Neutrophil (primary cell): ENCODE data around the gene FAM227B.

Source experiments
- H3K27ac ChIP-seq: fragments of 200-600 bp; sonication (generic); 2 replicates; pipeline ENCODE4 v1.5.1; 2016; ENCODE audit warnings: mild to moderate bottlenecking, moderate library complexity
- H3K27me3 ChIP-seq: fragments of 200-600 bp; sonication (generic); 2 replicates; pipeline ENCODE4 v1.6.0; 2016; ENCODE audit warnings: mild to moderate bottlenecking
- H3K36me3 ChIP-seq: fragments of 200-600 bp; sonication (generic); 2 replicates; pipeline ENCODE4 v1.5.1; 2017
- H3K4me1 ChIP-seq, 2 experiments: fragments of 200-600 bp in 1 of 2; sonication (generic) in 1 of 2; 1 replicate in 1 of 2; 2 replicates in 1 of 2; pipeline versions ENCODE4 v1.5.1 to v1.6.1; 2013 to 2016; ENCODE audit warnings: low read depth in 1 of 2, low read length in 1 of 2, mild to moderate bottlenecking in 1 of 2, moderate library complexity in 1 of 2; ENCODE audit not compliant: control insufficient read depth in 1 of 2, insufficient read depth in 1 of 2
- H3K4me3 ChIP-seq, 2 experiments: fragments of 200-600 bp in 1 of 2; sonication (generic) in 1 of 2; 1 replicate in 1 of 2; 2 replicates in 1 of 2; pipeline ENCODE4 v1.5.1; 2013 to 2016; ENCODE audit warnings: low read depth in 1 of 2, low read length in 1 of 2, mild to moderate bottlenecking in 1 of 2, moderate library complexity in 1 of 2
- H3K9me3 ChIP-seq: fragments of 200-600 bp; sonication (generic); 2 replicates; pipeline ENCODE4 v1.5.1; 2016
- TF ChIP-seq, protein P1 (sequence below): fragments of 200-600 bp; sonication (generic); IDR thresholded peaks from 2 replicates; pipeline ENCODE4 v1.5.1; 2016; ENCODE audit warnings: antibody characterized with exemption

The FAM227B gene

GRCh38 chr15:49279521-49280456 lies 340.8 kb downstream of the FAM227B start:
- H3K27me3 ChIP-seq = no peaks in the 10 kb centered on the region
- TF ChIP-seq, protein P1, sequence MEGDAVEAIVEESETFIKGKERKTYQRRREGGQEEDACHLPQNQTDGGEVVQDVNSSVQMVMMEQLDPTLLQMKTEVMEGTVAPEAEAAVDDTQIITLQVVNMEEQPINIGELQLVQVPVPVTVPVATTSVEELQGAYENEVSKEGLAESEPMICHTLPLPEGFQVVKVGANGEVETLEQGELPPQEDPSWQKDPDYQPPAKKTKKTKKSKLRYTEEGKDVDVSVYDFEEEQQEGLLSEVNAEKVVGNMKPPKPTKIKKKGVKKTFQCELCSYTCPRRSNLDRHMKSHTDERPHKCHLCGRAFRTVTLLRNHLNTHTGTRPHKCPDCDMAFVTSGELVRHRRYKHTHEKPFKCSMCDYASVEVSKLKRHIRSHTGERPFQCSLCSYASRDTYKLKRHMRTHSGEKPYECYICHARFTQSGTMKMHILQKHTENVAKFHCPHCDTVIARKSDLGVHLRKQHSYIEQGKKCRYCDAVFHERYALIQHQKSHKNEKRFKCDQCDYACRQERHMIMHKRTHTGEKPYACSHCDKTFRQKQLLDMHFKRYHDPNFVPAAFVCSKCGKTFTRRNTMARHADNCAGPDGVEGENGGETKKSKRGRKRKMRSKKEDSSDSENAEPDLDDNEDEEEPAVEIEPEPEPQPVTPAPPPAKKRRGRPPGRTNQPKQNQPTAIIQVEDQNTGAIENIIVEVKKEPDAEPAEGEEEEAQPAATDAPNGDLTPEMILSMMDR = no peak
- H3K27ac ChIP-seq = no peak overlapping the region
- H3K4me3 ChIP-seq = no peak overlapping the region
- no peaks in the 10 kb centered on the region for H3K9me3 ChIP-seq
- peaks cover 9 to 17% of the 10 kb centered on the region in 2 experiments for H3K4me1 ChIP-seq
- H3K36me3 ChIP-seq = peaks cover 9% of the 10 kb centered on the region

DNA sequence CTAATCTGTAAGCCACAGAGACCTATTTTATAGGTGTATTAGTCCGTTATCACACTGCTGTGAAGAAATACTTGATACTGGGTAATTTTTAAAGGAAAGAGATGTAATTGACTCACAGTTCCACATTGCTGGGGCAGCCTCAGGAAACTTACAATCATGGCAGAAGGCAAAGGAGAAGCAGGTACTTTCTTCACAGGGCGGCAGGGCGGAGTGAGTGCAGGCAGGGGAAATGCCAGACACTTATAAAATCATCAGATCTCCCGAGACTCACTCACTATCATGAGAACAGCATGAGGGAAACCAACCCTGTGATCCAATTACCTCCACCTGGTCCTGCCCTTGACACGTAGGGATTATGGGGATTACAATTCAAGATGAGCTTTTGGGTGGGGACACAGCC lies 341.9 kb downstream of the FAM227B start:
- Histone ChIP-seq H3K9me3 (no peaks in the 10 kb centered on the region), H3K4me1 (peaks cover 19 to 27% of the 10 kb centered on the region in 2 experiments), H3K27me3 (no peaks in the 10 kb centered on the region), H3K27ac (no peak overlapping the region), H3K36me3 (peaks cover 4% of the 10 kb centered on the region), H3K4me3 (no peak overlapping the region)
- TF ChIP-seq, protein P1 = no peak
